ENCODE results near the gene OR10G8.

Gene OR10G8

DNA sequence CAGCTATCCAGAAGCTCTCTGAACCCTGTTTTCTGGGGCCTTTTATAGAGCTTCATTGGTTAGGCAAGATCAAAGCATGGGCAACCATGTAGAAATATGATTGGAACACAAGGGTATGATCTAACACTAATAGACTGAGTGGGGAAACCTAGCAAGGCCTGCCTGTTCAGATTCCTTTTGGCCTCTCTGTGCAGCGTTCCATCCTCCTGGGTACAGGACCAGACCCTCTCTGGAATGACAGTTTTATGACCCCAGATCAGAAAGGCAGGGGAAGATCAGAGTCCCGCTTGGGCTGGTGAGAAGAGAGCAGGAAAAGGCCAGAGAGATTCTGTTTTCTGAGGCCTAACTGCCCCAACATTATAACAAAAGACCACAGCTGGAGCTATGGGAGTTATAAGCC is 52.0 kb downstream of the OR10G8 start:
- DNase-seq (ENCODE audit: low read depth in 2 of 2), result no peak

DNA sequence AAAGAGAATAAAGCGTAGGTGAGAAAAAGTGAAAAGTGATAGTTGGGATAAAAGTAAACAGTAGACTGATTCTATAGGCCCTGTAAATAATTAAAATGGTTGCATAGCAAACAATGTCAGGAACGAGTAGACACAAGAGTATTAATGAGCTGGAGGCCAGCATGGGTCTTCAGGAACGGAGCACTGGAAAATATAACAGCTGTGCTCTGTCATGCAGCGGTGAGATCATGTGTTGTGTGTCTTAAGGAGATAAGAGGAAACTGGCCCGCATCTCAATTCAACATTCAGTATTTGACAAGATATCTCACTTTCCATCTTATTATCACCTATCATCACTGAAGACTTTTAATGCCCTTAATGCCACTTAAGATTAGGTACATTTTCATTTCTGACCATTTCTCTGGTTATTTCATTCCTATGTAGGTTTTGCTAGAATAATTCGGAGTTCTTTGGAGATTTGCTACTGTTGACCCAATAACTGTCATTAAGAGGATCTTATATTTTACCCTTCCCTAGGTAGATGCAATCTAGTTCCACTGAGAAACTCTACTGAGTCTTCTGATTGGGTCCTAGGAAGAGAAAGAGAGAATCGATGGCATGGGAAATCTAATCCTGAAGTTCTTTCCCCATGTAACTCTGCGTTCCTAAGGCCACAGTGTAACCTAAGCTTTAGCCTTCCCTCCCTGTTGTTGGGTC is 53.2 kb downstream of the OR10G8 start:
- DNase-seq (ENCODE audit: low read depth in 2 of 2), result no peak
